Smooth muscle cell (in vitro differentiated cells): ENCODE results near the gene UGGT2. TPM values are rescaled to one million over a fixed set of nuclear protein-coding genes. Genes with fewer than 3 reads are reported as not detected.

Experiments used
- DNase-seq: peaks from one replicate; lab custom pipeline; 2025; ENCODE audit not compliant: unreplicated experiment; lab: John Stamatoyannopoulos, UW
- H2AFZ ChIP-seq: fragments of 200-600 bp; sonication (generic); 2 replicates; pipeline ENCODE4 v1.6.0; 2016; ENCODE audit warnings: antibody characterized with exemption, low read depth, mild to moderate bottlenecking
- H3F3A ChIP-seq: fragments of 200-600 bp; sonication (generic); 2 replicates; pipeline ENCODE4 v1.6.0; 2017; ENCODE audit warnings: antibody characterized with exemption, low read depth
- H3K27ac ChIP-seq: fragments of 200-600 bp; sonication (generic); 2 replicates; pipeline ENCODE4 v1.5.1; 2016; ENCODE audit warnings: low read depth, mild to moderate bottlenecking
- H3K27me3 ChIP-seq: fragments of 200-600 bp; sonication (generic); 2 replicates; pipeline ENCODE4 v1.6.1; 2016; ENCODE audit warnings: low read depth, mild to moderate bottlenecking
- H3K36me3 ChIP-seq: fragments of 200-600 bp; sonication (generic); 2 replicates; pipeline ENCODE4 v1.5.1; 2016; ENCODE audit warnings: low read depth
- H3K4me1 ChIP-seq: fragments of 200-600 bp; sonication (generic); 2 replicates; pipeline ENCODE4 v1.5.1; 2016; ENCODE audit warnings: low read depth
- H3K4me2 ChIP-seq: fragments of 200-600 bp; sonication (generic); 2 replicates; pipeline ENCODE4 v1.6.0; 2016; ENCODE audit warnings: mild to moderate bottlenecking
- H3K4me3 ChIP-seq: fragments of 200-600 bp; sonication (generic); 2 replicates; pipeline ENCODE4 v1.5.1; 2016; ENCODE audit warnings: mild to moderate bottlenecking
- H3K79me2 ChIP-seq: fragments of 200-600 bp; sonication (generic); 2 replicates; pipeline ENCODE4 v1.6.0; 2016; ENCODE audit warnings: low read depth, mild to moderate bottlenecking
- H3K9ac ChIP-seq: fragments of 200-600 bp; sonication (generic); 2 replicates; pipeline ENCODE4 v1.6.0; 2016; ENCODE audit warnings: low read depth
- H3K9me3 ChIP-seq: fragments of 200-600 bp; sonication (generic); replicated peaks from 2 replicates; pipeline ENCODE4 v1.5.1; 2016; ENCODE audit warnings: low read depth
- H4K20me1 ChIP-seq: fragments of 200-600 bp; sonication (generic); 2 replicates; pipeline ENCODE4 v1.6.0; 2016; ENCODE audit warnings: low read depth
- CTCF ChIP-seq: fragments of 200-600 bp; sonication (generic); IDR thresholded peaks from 2 replicates; pipeline ENCODE4 v1.5.1; 2017; ENCODE audit warnings: borderline replicate concordance, mild to moderate bottlenecking, antibody characterized with exemption; ENCODE audit not compliant: insufficient read depth, poor library complexity, severe bottlenecking
- WGBS: methylation state at CpG from one replicate; pipeline ENCODE4 v1.1.7; 2016; ENCODE audit warnings: low lambda C conversion rate; 5-methylcytosine and 5-hydroxymethylcytosine counted together
- polyA plus RNA-seq: library from polyadenylated mRNA; unstranded; fragments of >200 nt; fragmentation: Nextera tagmentation; extraction: Ambion mirVana; gene quantifications from 2 replicates; pipeline ENCODE4 v1.2.1, GENCODE V29; 2016
- small RNA-seq: library from RNA; depleted of rRNA; stranded (forward); fragments of <200 nt; gene quantifications from one replicate; pipeline ENCODE3, GENCODE V24; 2014
- total RNA-seq: library from RNA; depleted of rRNA; stranded (reverse); fragments of >200 nt; gene quantifications from 2 replicates; pipeline ENCODE4 v1.2.3, GENCODE V29; 2014

Gene UGGT2
- total and polyA plus RNA-seq, 2 experiments from 2014 or later, result 27.4 to 67.2 TPM

GRCh38 chr13:95756072-95756471 is 297.1 kb downstream of the UGGT2 start:
- no peaks in the 10 kb centered on the region for H3K9me3 ChIP-seq
- H4K20me1 ChIP-seq, result peaks cover 14% of the 10 kb centered on the region
- H3K36me3 ChIP-seq, result no peaks in the 10 kb centered on the region
- no peak overlapping the region for H3K9ac ChIP-seq
- H3K79me2 ChIP-seq, result peaks cover 16% of the 10 kb centered on the region
- H3K27me3 ChIP-seq, result no peaks in the 10 kb centered on the region
- H3K4me1 ChIP-seq, result no peaks in the 10 kb centered on the region
- no peaks in the 10 kb centered on the region for H3F3A ChIP-seq
- H3K27ac ChIP-seq, result no peak overlapping the region
- no peak overlapping the region for H3K4me3 ChIP-seq
- no peak overlapping the region for H3K4me2 ChIP-seq
- TF ChIP-seq CTCF, result no peak
- H2AFZ ChIP-seq, result no peak overlapping the region
- DNase-seq, result no peak
- WGBS, result 84% methylated on average over 5 of the region's 5 CpGs

GRCh38 chr13:95754069-95754468 is 299.1 kb downstream of the UGGT2 start:
- Histone ChIP-seq H3K27ac (no peak overlapping the region), H3K27me3 (no peaks in the 10 kb centered on the region), H3F3A (no peaks in the 10 kb centered on the region), H3K79me2 (peaks cover 22% of the 10 kb centered on the region), H3K9me3 (no peaks in the 10 kb centered on the region), H3K36me3 (no peaks in the 10 kb centered on the region), H3K4me1 (no peaks in the 10 kb centered on the region), H2AFZ (no peak overlapping the region), H3K4me3 (no peak overlapping the region), H3K9ac (no peak overlapping the region), H4K20me1 (peaks cover 16% of the 10 kb centered on the region), H3K4me2 (no peak overlapping the region)
- WGBS, result 91% methylated on average over 4 of the region's 4 CpGs
- no peak for TF ChIP-seq CTCF
- DNase-seq, result no peak

GRCh38 chr13:95752677-95753076 is 300.5 kb downstream of the UGGT2 start:
- 86% methylated on average over 2 of the region's 2 CpGs for WGBS
- H3K27ac ChIP-seq, result no peak overlapping the region
- no peak overlapping the region for H3K9ac ChIP-seq
- no peak overlapping the region for H3K4me3 ChIP-seq
- H3K79me2 ChIP-seq, result peaks cover 33% of the 10 kb centered on the region
- no peak overlapping the region for H3K4me2 ChIP-seq
- peaks cover 22% of the 10 kb centered on the region for H4K20me1 ChIP-seq
- H2AFZ ChIP-seq, result no peak overlapping the region
- DNase-seq, result no peak
- no peaks in the 10 kb centered on the region for H3K9me3 ChIP-seq
- H3K4me1 ChIP-seq, result no peaks in the 10 kb centered on the region
- no peaks in the 10 kb centered on the region for H3F3A ChIP-seq
- no peaks in the 10 kb centered on the region for H3K36me3 ChIP-seq
- no peaks in the 10 kb centered on the region for H3K27me3 ChIP-seq
- no peak for TF ChIP-seq CTCF

Small RNA genes lying within 50 kb of the gene (small RNA-seq; reads per million reads assigned to genes)
- gene HMGN1P24, result not detected

Other genes starting within 250 kb of the UGGT2 start
- 0.09 and 0.18 TPM in 2 replicates for gene HS6ST3, start 36.7 kb upstream of the UGGT2 start, total RNA-seq
- not detected in 2 replicates for gene HS6ST3, start 36.7 kb upstream of the UGGT2 start, polyA plus RNA-seq